ENCODE results near the gene FAM193A. TPM values are rescaled to one million over a fixed set of nuclear protein-coding genes. Genes with fewer than 3 reads are reported as not detected.
"Not testable (repeated sequence)": the region's sequence is repeated elsewhere in the genome, so short reads cannot be mapped to it uniquely, and the experiment has no call there.

The FAM193A gene
- total and polyA plus RNA-seq, 3 experiments from 2014 or later, result 4.9 to 26.9 (median 25.8) TPM

DNA sequence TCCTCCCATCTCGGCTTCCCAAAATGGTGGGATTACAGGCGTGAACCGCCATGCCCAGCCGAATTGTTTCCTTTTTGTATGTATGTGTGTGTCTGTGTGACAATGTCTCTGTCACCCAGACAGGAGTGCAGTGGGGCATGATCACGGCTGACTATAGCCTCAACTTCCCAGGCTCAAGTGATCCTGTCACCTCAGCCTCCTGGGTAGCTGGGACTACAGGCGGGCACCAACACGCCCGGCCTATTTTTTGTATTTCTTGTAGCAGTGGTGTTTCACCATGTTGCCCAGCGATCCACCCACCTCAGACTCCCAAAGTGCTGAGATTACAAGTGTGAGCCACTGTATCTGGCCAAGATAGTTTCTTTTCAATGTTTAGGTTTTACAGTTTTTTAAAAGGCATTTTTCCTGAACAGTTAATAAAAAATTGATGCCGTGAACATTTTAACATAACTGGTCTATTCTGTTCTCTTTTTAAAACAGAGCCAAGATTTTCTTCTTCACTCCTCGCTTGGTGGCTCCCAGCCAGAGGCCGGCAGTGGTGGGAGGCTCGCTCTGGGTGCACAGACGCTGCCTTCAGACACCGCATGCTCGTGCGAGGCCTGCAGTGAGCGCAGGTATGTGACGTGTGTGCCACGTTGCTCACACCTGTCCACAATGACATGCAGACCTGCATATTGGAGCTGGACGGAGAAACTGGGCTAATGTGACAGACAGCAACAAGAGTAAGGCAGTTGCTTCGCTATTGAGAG, 88.5 kb downstream of the FAM193A start:
- H3K36me3 ChIP-seq (ENCODE audit: insufficient read depth, low read length), result peaks cover 11% of the 10 kb centered on the region
- no peak for DNase-seq
- Mint-ChIP-seq H3K36me3 (peaks cover 0 to 47% (median 3%) of the 10 kb centered on the region in 3 donors), H3K4me3 (no peak overlapping the region), H3K27ac (peak overlapping the region in 3 of 8 donors; percentile 23 to 61 (median 52)), H3K4me1 (peaks cover 18 to 36% (median 28%) of the 10 kb centered on the region in 3 donors), H3K27me3 (no peaks in the 10 kb centered on the region), H3K9me3 (no peaks in the 10 kb centered on the region)
- ChIA-PET CTCF (no interaction called here), POLR2A (interaction anchor here (0.5 to 0.7 kb wide), 3 partner anchors 39 to 144 kb away, joined by 3 to 8 read pairs (median 6); no protein-coding TSS in a partner anchor)
- no peak overlapping the region for H3K4me3 ChIP-seq (ENCODE audit: low read length)
- H3K4me1 ChIP-seq (ENCODE audit: insufficient read depth, low read length), result no peaks in the 10 kb centered on the region
- no peak overlapping the region for H3K27ac ChIP-seq (ENCODE audit: low read depth, low read length)
- no peaks in the 10 kb centered on the region for H3K27me3 ChIP-seq (ENCODE audit: insufficient read depth, low read length, poor library complexity, severe bottlenecking)
- no peaks in the 10 kb centered on the region for H3K9me3 ChIP-seq (ENCODE audit: low read length)

DNA sequence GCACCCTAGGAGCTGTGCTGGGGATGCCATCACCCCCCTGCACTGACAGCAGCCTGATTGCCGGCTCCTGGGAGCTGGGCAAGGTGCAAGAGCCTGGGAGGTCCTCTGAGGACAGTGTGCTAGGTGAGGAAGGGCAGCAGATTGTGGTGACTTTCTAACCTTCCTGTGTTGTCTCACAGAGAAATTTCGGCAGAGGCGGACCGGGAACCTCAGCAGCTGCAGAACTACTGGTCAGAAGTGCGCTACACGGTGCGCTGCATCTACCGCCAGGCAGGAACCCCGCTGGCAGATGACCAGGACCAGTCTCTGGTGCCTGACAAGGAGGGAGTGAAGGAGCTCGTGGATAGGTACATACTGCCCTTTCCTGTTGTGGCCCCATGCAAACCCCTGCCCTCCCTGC, 89.8 kb downstream of the FAM193A start:
- H3K9me3 ChIP-seq (ENCODE audit: low read length), result no peaks in the 10 kb centered on the region
- no peaks in the 10 kb centered on the region for H3K4me1 ChIP-seq (ENCODE audit: insufficient read depth, low read length)
- no peak overlapping the region for H3K27ac Mint-ChIP-seq
- ChIA-PET CTCF (no interaction called here), POLR2A (no interaction called here)
- no peak overlapping the region for H3K4me3 Mint-ChIP-seq
- H3K27me3 ChIP-seq (ENCODE audit: insufficient read depth, low read length, poor library complexity, severe bottlenecking), result no peaks in the 10 kb centered on the region
- H3K9me3 Mint-ChIP-seq, result no peaks in the 10 kb centered on the region
- H3K27ac ChIP-seq (ENCODE audit: low read depth, low read length), result no peak overlapping the region
- H3K36me3 Mint-ChIP-seq, result peaks cover 0 to 59% (median 3%) of the 10 kb centered on the region in 3 donors
- no peaks in the 10 kb centered on the region for H3K27me3 Mint-ChIP-seq
- peaks cover 10 to 25% (median 15%) of the 10 kb centered on the region in 3 donors for H3K4me1 Mint-ChIP-seq
- no peak overlapping the region for H3K4me3 ChIP-seq (ENCODE audit: low read length)
- peaks cover 17% of the 10 kb centered on the region for H3K36me3 ChIP-seq (ENCODE audit: insufficient read depth, low read length)
- no peak for DNase-seq

DNA sequence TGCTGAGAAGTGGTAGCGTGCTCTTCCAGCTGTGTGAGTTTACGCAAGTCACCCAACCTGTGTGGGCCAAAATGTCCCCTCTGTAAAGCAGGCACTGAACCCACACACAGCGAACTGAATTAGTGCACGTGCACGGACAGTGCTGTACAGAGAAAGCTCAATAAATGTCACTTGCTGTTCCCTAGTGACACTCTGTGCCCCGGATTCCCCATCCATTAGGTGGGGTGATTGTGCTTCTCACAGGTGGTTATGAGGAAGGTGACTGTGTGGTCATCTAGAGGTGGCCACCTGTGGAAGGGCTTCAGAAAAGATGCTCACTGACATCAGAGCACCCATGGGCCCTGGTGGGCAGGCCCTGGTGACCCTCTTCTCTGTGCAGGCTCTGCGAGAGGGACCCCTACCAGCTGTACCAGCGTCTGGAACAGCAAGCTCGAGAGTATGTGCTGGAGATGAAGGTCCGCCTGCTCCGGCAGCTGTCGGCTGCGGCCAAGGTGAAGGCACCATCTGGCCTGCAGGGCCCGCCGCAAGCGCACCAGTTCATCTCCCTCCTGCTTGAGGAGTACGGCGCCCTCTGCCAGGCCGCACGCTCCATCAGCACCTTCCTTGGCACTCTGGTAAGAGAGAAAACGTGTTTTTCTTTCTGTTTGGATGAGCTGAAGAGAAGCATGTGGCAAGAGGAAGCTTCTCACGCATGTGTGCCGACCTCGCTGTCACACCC, 94.3 kb downstream of the FAM193A start:
- peaks cover 0 to 80% (median 5%) of the 10 kb centered on the region in 3 donors for H3K36me3 Mint-ChIP-seq
- Histone ChIP-seq H3K4me1 (ENCODE audit: insufficient read depth, low read length) (no peaks in the 10 kb centered on the region), H3K9me3 (ENCODE audit: low read length) (no peaks in the 10 kb centered on the region), H3K27me3 (ENCODE audit: insufficient read depth, low read length, poor library complexity, severe bottlenecking) (no peaks in the 10 kb centered on the region), H3K36me3 (ENCODE audit: insufficient read depth, low read length) (peaks cover 35% of the 10 kb centered on the region), H3K4me3 (ENCODE audit: low read length) (no peak overlapping the region), H3K27ac (ENCODE audit: low read depth, low read length) (no peak overlapping the region)
- ChIA-PET POLR2A (no interaction called here), CTCF (no interaction called here)
- H3K4me1 Mint-ChIP-seq, result peaks cover 0 to 4% (median 4%) of the 10 kb centered on the region in 3 donors
- H3K27me3 Mint-ChIP-seq, result no peaks in the 10 kb centered on the region
- no peak overlapping the region for H3K4me3 Mint-ChIP-seq
- H3K9me3 Mint-ChIP-seq, result no peaks in the 10 kb centered on the region
- no peak overlapping the region for H3K27ac Mint-ChIP-seq
- DNase-seq, result no peak

DNA sequence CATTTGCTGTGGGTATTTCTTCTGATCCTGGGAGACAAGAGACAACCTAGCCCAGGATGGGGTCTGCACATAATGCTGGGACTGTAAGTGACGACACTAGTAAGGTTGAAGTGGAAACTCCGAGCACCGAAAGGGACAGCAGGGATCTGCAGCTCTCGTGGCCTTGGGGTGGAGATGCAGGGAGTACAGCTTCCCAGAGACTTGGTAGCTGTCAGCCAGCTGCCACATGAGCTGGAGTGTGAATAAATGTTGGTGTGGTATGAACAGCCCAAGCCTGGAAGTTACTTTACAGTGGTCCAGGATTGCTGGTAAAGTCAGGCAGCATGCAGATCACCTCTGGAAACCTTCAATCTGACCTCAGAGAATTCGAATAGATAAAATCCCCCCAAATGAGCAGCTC, 97.6 kb downstream of the FAM193A start:
- Histone ChIP-seq H3K9me3 (ENCODE audit: low read length) (no peaks in the 10 kb centered on the region), H3K4me3 (ENCODE audit: low read length) (no peak overlapping the region), H3K36me3 (ENCODE audit: insufficient read depth, low read length) (peaks cover 39% of the 10 kb centered on the region), H3K27me3 (ENCODE audit: insufficient read depth, low read length, poor library complexity, severe bottlenecking) (no peaks in the 10 kb centered on the region), H3K27ac (ENCODE audit: low read depth, low read length) (no peak overlapping the region), H3K4me1 (ENCODE audit: insufficient read depth, low read length) (no peaks in the 10 kb centered on the region)
- Mint-ChIP-seq H3K4me1 (peaks cover 0 to 4% (median 4%) of the 10 kb centered on the region in 3 donors), H3K36me3 (peaks cover 0 to 80% (median 5%) of the 10 kb centered on the region in 3 donors), H3K9me3 (no peaks in the 10 kb centered on the region), H3K27me3 (no peaks in the 10 kb centered on the region), H3K4me3 (no peak overlapping the region), H3K27ac (peak overlapping the region in 3 of 8 donors; percentile 1 to 74 (median 27))
- CTCF ChIA-PET, result no interaction called here
- no peak for DNase-seq
- POLR2A ChIA-PET, result no interaction called here

DNA sequence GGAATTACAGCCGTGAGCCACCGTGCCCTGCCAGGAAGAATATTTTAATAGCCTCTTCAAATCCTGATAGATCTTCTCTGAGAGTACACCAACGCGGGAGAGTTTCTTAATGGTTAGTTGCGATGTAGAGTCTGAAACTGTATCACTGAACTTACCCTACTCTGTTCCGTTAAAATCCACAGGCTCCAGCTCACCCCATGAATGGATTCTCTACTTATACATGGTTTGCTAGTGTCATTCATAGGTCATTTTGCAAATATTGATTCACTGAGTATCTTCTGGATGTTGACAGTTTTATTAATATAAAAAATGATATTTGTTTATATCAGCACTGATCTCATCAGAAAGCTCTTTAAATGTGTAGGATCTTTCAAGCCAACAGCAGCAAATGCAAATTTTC, 99.9 kb downstream of the FAM193A start:
- Histone ChIP-seq H3K36me3 (ENCODE audit: insufficient read depth, low read length) (peaks cover 47% of the 10 kb centered on the region), H3K4me1 (ENCODE audit: insufficient read depth, low read length) (no peaks in the 10 kb centered on the region), H3K27me3 (ENCODE audit: insufficient read depth, low read length, poor library complexity, severe bottlenecking) (no peaks in the 10 kb centered on the region), H3K27ac (ENCODE audit: low read depth, low read length) (no peak overlapping the region), H3K9me3 (ENCODE audit: low read length) (no peaks in the 10 kb centered on the region), H3K4me3 (ENCODE audit: low read length) (no peak overlapping the region)
- H3K36me3 Mint-ChIP-seq, result peaks cover 0 to 78% (median 7%) of the 10 kb centered on the region in 3 donors
- H3K27me3 Mint-ChIP-seq, result no peaks in the 10 kb centered on the region
- H3K4me1 Mint-ChIP-seq, result peaks cover 0 to 4% (median 4%) of the 10 kb centered on the region in 3 donors
- H3K4me3 Mint-ChIP-seq, result no peak overlapping the region
- no peaks in the 10 kb centered on the region for H3K9me3 Mint-ChIP-seq
- DNase-seq, result no peak
- no peak overlapping the region for H3K27ac Mint-ChIP-seq
- ChIA-PET POLR2A (no interaction called here), CTCF (no interaction called here)

DNA sequence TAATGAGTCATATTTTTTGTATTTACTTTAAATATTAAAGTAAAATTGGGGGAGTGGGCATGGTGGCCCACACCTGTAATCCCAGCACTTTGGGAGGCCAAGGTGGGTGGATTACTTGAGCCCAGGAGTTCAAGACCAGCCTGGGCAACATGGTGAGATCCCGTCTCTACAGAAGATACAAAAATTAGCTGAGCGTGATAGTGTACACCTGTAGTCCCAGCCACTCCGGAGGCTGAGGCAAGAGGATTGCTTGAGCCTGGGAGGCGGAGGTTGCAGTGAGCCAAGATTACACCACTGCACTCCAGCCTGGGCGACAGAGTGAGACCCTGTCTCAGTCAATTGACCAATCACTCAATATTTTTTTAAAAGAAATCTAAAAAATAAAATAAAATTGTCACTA, 100.5 kb downstream of the FAM193A start:
- CTCF ChIA-PET; H3K4me3 ChIP-seq (ENCODE audit: low read length); H3K27ac Mint-ChIP-seq; H3K27ac ChIP-seq (ENCODE audit: low read depth, low read length); H3K4me1 ChIP-seq (ENCODE audit: insufficient read depth, low read length); H3K9me3 Mint-ChIP-seq; H3K9me3 ChIP-seq (ENCODE audit: low read length); DNase-seq; H3K4me1 Mint-ChIP-seq; H3K27me3 ChIP-seq (ENCODE audit: insufficient read depth, low read length, poor library complexity, severe bottlenecking); H3K4me3 Mint-ChIP-seq; POLR2A ChIA-PET; H3K27me3 Mint-ChIP-seq: not testable (repeated sequence)
- peaks cover 41% of the 10 kb centered on the region for H3K36me3 ChIP-seq (ENCODE audit: insufficient read depth, low read length)
- peaks cover 0 to 76% (median 6%) of the 10 kb centered on the region in 3 donors for H3K36me3 Mint-ChIP-seq

DNA sequence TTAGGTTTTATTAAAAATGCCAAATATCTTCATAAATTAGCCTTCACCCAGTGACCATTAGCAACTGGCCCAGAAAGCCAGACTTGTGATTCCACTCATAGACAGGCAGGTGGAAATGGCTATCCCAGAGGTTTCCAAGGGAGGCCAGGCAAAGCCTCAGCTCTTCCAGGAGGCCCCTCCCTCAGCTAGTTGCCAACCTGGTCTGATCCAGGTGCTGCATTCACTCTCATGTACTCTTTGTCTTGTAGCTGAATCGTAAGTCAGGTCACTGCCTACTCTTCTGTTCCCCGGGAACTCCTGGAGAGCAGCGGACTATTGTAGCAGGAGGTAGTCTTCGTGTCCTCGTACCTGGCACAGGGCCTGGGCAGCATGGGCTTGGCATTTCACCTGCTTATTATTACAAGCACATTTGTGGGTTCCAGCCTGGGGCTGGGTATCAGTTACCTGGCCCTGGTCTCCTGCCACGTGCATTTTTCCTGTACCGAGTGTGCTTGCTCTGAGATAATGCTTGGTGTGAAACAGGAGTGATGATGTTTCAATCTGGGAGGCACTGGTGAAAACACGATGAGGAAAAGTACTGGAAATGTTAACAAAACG, 101.6 kb downstream of the FAM193A start:
- no peak overlapping the region for H3K27ac Mint-ChIP-seq

DNA sequence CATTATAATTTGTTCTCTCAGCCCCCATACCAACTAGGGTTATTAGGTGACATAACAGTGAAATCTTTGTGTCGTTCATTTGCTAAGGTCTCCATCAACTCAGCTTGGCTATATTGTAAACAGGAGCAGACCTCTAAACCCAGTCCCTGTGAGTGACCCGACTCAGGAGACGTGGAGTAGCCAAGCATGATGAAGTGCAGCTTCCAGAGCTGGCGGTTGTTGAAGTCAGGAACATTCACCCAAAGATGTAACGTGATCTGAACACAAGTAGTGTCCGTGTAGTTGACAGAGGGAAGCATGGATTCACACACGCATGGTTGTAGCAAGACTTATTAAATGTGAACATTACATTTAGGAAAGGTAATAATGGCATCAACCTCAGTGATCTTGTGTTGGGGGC, 102.3 kb downstream of the FAM193A start:
- Mint-ChIP-seq H3K9me3 (no peaks in the 10 kb centered on the region), H3K27me3 (no peaks in the 10 kb centered on the region), H3K36me3 (peaks cover 0 to 79% (median 5%) of the 10 kb centered on the region in 3 donors), H3K4me1 (peaks cover 0 to 4% (median 4%) of the 10 kb centered on the region in 3 donors), H3K4me3 (no peak overlapping the region), H3K27ac (peak overlapping the region in 1 of 8 donors; percentile 17)
- CTCF ChIA-PET, result no interaction called here
- POLR2A ChIA-PET, result no interaction called here
- DNase-seq, result no peak
- H3K36me3 ChIP-seq (ENCODE audit: insufficient read depth, low read length), result peaks cover 34% of the 10 kb centered on the region
- H3K27me3 ChIP-seq (ENCODE audit: insufficient read depth, low read length, poor library complexity, severe bottlenecking), result no peaks in the 10 kb centered on the region
- H3K9me3 ChIP-seq (ENCODE audit: low read length), result no peaks in the 10 kb centered on the region
- H3K4me1 ChIP-seq (ENCODE audit: insufficient read depth, low read length), result no peaks in the 10 kb centered on the region
- H3K27ac ChIP-seq (ENCODE audit: low read depth, low read length), result no peak overlapping the region
- no peak overlapping the region for H3K4me3 ChIP-seq (ENCODE audit: low read length)

More for the DNA sequence above, 101.6 kb downstream of the FAM193A start:
- H3K27me3 Mint-ChIP-seq, result no peaks in the 10 kb centered on the region
- Histone ChIP-seq H3K27ac (ENCODE audit: low read depth, low read length) (no peak overlapping the region), H3K4me1 (ENCODE audit: insufficient read depth, low read length) (no peaks in the 10 kb centered on the region), H3K36me3 (ENCODE audit: insufficient read depth, low read length) (peaks cover 34% of the 10 kb centered on the region), H3K9me3 (ENCODE audit: low read length) (no peaks in the 10 kb centered on the region), H3K27me3 (ENCODE audit: insufficient read depth, low read length, poor library complexity, severe bottlenecking) (no peaks in the 10 kb centered on the region), H3K4me3 (ENCODE audit: low read length) (no peak overlapping the region)
- no peak for DNase-seq
- peaks cover 0 to 78% (median 5%) of the 10 kb centered on the region in 3 donors for H3K36me3 Mint-ChIP-seq
- CTCF ChIA-PET, result no interaction called here
- H3K4me3 Mint-ChIP-seq, result no peak overlapping the region
- peaks cover 0 to 4% (median 4%) of the 10 kb centered on the region in 3 donors for H3K4me1 Mint-ChIP-seq
- POLR2A ChIA-PET, result no interaction called here
- no peaks in the 10 kb centered on the region for H3K9me3 Mint-ChIP-seq
